ENCODE measurements around the gene NGF.
"Not testable (repeated sequence)": the region's sequence is repeated elsewhere in the genome, so short reads cannot be mapped to it uniquely, and the experiment has no call there.

NGF gene

DNA sequence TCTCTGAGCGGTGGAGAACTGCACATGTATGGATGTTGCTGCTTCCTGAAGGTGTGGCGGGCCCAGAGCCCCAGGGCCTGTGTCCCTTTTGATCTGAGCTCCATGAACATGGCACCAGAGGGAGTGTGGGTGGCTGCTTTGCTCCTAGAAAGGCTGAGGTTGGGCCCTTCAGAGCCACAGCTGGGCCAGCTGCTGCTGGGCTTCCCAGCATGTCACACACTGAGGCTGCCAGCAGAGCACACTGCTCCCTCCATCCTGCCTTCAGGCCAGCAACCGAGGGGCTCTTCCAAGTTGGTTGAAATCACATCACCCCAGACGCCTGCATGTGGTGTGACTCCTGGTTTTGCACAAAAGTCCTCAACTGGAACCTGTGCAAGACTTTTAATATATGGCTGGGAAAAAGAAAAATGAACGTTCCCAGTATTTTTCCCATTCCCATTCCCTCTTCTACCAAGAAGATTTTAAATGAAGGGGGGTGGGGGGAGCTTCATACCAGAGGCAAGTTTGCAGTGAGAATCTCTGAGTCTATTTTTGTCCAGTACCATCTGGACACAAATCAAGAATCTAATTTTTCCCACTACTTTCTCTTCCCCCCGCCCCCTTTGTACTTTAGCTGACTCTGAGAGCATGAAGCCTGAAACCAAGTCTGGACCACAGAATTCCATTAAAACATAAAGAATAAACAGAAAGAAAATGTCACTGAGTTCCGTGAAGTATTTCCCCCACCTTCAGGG lies 26.2 kb upstream of the NGF start:
- H3K27ac ChIP-seq = no peak overlapping the region
- TF ChIP-seq, protein P1, sequence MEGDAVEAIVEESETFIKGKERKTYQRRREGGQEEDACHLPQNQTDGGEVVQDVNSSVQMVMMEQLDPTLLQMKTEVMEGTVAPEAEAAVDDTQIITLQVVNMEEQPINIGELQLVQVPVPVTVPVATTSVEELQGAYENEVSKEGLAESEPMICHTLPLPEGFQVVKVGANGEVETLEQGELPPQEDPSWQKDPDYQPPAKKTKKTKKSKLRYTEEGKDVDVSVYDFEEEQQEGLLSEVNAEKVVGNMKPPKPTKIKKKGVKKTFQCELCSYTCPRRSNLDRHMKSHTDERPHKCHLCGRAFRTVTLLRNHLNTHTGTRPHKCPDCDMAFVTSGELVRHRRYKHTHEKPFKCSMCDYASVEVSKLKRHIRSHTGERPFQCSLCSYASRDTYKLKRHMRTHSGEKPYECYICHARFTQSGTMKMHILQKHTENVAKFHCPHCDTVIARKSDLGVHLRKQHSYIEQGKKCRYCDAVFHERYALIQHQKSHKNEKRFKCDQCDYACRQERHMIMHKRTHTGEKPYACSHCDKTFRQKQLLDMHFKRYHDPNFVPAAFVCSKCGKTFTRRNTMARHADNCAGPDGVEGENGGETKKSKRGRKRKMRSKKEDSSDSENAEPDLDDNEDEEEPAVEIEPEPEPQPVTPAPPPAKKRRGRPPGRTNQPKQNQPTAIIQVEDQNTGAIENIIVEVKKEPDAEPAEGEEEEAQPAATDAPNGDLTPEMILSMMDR (conservative IDR thresholded peaks at IDR 0.05) = no peak

DNA sequence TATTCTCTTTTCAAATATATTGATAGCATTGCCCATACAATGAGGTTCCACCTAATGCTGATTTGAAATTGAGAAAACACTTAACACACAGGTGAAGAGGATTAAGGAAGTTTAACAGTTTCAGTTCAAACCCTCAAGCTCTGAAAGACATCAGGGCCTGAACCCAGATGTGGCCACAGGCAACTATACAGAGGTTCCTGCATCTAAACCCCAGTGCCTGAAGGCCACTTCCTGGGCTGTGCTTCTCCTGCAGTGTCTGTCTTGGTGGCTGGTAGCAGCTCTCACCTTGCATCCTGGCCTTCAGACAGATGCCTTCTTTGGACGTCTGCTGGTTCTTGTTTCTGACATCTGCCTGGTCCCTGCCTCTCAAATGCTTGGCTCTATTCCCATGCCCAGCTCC lies 25.1 kb upstream of the NGF start:
- no peak for TF ChIP-seq ZFX (IDR thresholded peaks at IDR 0.05)
- TF ChIP-seq, protein P1 (conservative IDR thresholded peaks at IDR 0.05) = no peak
- no peak overlapping the region for H3K27ac ChIP-seq

DNA sequence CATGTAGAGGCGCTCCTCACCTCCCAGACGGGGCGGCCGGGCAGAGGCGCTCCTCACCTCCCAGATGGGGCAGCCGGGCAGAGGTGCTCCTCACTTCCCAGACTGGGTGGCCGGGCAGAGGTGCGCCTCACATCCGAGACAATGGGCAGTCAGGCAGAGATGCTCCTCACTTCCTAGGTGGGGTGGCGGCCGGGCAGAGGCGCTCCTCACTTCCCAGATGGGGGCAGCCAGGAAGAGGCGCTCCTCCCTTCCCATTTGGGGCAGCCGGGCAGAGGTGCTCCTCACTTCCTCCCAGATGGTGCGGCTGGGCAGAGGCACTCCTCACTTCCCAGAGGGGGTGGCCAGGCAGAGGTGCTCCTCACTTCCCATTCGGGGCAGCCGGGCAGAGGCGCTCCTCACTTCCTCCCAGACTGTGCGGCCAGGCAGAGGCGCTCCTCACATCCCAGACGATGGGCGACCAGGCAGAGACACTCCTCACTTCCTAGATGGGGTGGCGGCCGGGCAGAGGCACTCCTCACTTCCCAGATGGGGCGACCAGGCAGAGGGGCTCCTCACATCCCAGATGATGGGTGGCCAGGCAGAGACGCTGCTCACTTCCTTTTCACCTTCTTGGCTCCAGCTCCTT lies 22.6 kb upstream of the NGF start:
- not testable (repeated sequence) for H3K27ac ChIP-seq

DNA sequence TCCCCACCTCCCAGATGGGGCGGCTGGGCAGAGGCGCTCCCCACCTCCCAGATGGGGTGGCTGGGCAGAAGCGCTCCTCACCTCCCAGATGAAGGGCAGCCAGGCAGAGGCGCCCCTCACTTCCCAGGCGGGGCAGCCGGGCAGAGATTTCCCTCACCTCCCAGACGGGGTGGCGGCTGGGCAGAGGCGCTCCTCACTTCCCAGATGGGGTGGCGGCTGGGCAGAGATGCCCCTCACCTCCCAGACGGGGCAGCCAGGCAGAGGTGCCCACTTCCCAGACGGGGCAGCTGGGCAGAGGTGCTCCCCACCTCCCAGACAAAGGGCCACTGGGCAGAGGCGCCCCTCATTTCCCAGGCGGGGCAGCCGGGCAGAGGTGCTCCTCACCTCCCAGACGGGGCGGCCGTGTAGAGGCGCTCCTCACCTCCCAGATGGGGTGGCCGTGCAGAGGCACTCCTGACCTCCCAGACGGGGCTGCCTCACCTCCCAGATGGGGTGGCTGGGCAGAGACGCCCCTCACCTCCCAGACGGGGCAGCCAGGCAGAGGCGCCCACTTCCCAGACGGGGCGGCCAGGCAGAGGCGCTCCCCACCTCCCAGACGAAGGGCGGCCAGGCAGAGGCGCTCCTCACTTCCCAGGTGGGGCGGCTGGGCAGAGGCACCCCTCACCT lies 21.9 kb upstream of the NGF start:
- not testable (repeated sequence) for H3K27ac ChIP-seq

DNA sequence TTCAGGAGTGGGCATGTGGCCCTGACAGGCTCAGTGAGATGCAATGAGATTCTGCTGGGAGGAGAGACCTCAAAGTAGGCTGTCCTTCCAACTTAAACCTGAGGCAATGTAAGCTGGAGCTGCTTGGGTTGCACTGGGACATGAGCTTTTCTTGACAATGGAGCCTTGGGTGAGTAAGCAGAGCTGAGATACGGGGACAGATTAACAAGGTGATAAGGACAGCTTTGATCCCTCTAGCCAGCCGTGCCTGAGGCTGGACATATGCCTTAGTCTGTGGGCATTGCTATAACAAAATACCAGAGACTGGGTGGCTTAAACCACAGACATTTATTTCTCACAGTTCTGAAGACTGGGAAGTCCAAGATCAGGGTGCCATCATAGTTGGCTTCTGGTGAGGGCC lies 18.3 kb upstream of the NGF start:
- H3K27ac ChIP-seq = peak overlapping the region; percentile 32; the same call in 1 of the 2 replicates
- TF ChIP-seq, protein P1 (conservative IDR thresholded peaks at IDR 0.05) = no peak
- no peak for TF ChIP-seq ZFX (IDR thresholded peaks at IDR 0.05)

DNA sequence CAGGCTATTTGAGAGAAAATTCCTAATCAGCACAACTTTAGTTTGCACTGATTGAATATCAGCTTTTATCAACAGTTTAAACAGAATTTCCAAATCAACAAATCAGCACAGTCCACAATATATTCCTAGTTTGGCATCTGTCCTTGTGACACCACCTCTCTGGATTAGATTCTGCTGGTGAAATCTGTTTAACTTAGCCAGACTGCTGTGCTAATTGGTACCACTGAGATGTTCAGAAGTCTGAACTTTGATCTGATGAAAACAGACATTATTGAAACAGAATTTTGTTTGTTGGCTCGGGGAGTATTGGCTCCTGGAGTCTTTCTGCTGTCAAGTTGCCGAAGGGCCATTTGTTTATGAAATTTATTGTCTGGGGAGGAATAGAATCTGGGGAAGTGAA lies 17.0 kb upstream of the NGF start:
- no peak overlapping the region for H3K27ac ChIP-seq
- no peak for TF ChIP-seq ZFX (IDR thresholded peaks at IDR 0.05)
- TF ChIP-seq, protein P1 (conservative IDR thresholded peaks at IDR 0.05) = no peak

DNA sequence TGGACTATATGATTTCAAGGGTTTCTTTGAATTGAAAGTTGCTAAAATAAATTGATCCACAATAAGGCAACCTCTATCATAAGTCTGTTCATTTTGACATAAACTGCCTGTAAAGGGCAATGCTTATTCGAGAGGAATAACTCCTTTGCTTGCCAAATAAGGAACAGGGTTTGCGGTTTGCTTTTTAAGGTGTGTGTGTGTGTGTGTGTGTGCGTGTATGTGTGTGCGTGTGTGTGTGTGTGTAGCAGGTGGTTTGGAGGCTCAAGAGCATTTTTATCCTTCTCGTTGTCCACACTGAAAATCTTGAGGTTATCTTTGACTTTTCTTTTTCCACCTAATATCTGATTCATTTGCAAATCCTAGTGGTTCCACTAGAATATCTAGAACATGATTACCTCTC lies 13.1 kb upstream of the NGF start:
- H3K27ac ChIP-seq = no peak overlapping the region
- TF ChIP-seq, protein P1 (conservative IDR thresholded peaks at IDR 0.05) = no peak

DNA sequence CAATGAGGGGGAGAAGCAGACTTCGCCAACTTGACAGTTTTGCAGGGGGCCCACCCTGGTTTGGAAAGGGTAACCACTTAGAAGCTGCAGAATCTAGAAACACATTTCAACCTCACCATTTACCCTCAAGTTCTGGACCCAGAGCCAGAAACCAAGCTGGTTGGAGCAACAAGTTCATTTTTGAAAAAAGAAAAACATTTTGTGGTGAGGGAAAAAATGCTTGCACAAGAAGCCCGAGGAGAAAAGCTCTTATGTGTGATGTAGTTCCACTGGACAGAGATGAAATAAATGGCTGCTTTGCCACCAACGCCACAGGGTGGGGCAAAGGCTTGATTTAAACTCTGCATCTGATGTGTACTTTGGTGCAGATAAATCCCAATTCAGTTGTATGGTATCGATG lies 10.6 kb upstream of the NGF start:
- TF ChIP-seq ZFX (IDR thresholded peaks at IDR 0.05) = no peak
- TF ChIP-seq, protein P1 (conservative IDR thresholded peaks at IDR 0.05) = no peak
- H3K27ac ChIP-seq = no peak overlapping the region
